Karpas-422 (cell line): Measurements from ENCODE around the gene HOOK2. TPM values are rescaled to one million over a fixed set of nuclear protein-coding genes. Genes with fewer than 3 reads are reported as not detected.
A peak's percentile ranks its signal among the peaks of the same experiment; 100 is the strongest.
"Not testable (repeated sequence)": the region's sequence is repeated elsewhere in the genome, so short reads cannot be mapped to it uniquely, and the experiment has no call there.

Experiments
- DNase-seq: peaks from one replicate; pipeline ENCODE4 v3.0.0-alpha.2; 2015
- H2AFZ ChIP-seq: fragments of 200-600 bp; sonication (generic); 2 replicates; pipeline ENCODE4 v1.6.1; 2014; ENCODE audit warnings: antibody characterized with exemption, low read length, mixed read lengths
- H3K27ac ChIP-seq: fragments of 200-600 bp; sonication (generic); 2 replicates; pipeline ENCODE4 v1.5.1; 2014; ENCODE audit warnings: mild to moderate bottlenecking, low read length, moderate library complexity
- H3K27me3 ChIP-seq: fragments of 200-600 bp; sonication (generic); 2 replicates; pipeline ENCODE4 v1.6.1; 2014; ENCODE audit warnings: low read length, mixed read lengths
- H3K36me3 ChIP-seq: fragments of 200-600 bp; sonication (generic); 2 replicates; pipeline ENCODE4 v1.6.1; 2014; ENCODE audit warnings: low read length, mixed read lengths; ENCODE audit not compliant: insufficient read depth
- H3K4me1 ChIP-seq: fragments of 200-600 bp; sonication (generic); 2 replicates; pipeline ENCODE4 v1.6.1; 2014; ENCODE audit warnings: mild to moderate bottlenecking, low read length, mixed read lengths
- H3K4me2 ChIP-seq: fragments of 200-600 bp; sonication (generic); 2 replicates; pipeline ENCODE4 v1.6.1; 2014; ENCODE audit warnings: low read length, low read depth, mild to moderate bottlenecking; ENCODE audit not compliant: poor library complexity, severe bottlenecking
- H3K4me3 ChIP-seq: fragments of 200-600 bp; sonication (generic); 2 replicates; pipeline ENCODE4 v1.5.1; 2014; ENCODE audit warnings: mild to moderate bottlenecking, antibody characterized with exemption, low read length, mixed read lengths
- H3K79me2 ChIP-seq: fragments of 200-600 bp; sonication (generic); 2 replicates; pipeline ENCODE4 v1.6.1; 2014; ENCODE audit warnings: mild to moderate bottlenecking, low read length, mixed read lengths
- H3K9ac ChIP-seq: fragments of 200-600 bp; sonication (generic); 2 replicates; pipeline ENCODE4 v1.6.0; 2014; ENCODE audit warnings: low read length
- H3K9me2 ChIP-seq: fragments of 200-600 bp; sonication (generic), shearing (Covaris generic); replicated peaks from 2 replicates; pipeline ENCODE4 v1.6.0; 2014; ENCODE audit warnings: mild to moderate bottlenecking, low read length, moderate library complexity; ENCODE audit not compliant: insufficient read depth
- H3K9me3 ChIP-seq: fragments of 300-700, 200-600 bp; sonication (generic); 2 replicates; pipeline ENCODE4 v1.6.1; 2014; ENCODE audit warnings: low read length, mixed read lengths
- H4K20me1 ChIP-seq: fragments of 200-600 bp; sonication (generic); 2 replicates; pipeline ENCODE4 v1.6.1; 2014; ENCODE audit warnings: mild to moderate bottlenecking, antibody characterized with exemption, low read length, low read depth; ENCODE audit not compliant: insufficient read depth
- total RNA-seq: library from RNA; depleted of rRNA; stranded (reverse); fragments of >200 nt; shearing (Covaris generic); gene quantifications from 2 replicates; pipeline ENCODE4 v1.2.3, GENCODE V29; 2014; ENCODE audit warnings: low replicate concordance

The HOOK2 gene
- total RNA-seq, 1 experiment from 2014 or later = 7.6 TPM

DNA sequence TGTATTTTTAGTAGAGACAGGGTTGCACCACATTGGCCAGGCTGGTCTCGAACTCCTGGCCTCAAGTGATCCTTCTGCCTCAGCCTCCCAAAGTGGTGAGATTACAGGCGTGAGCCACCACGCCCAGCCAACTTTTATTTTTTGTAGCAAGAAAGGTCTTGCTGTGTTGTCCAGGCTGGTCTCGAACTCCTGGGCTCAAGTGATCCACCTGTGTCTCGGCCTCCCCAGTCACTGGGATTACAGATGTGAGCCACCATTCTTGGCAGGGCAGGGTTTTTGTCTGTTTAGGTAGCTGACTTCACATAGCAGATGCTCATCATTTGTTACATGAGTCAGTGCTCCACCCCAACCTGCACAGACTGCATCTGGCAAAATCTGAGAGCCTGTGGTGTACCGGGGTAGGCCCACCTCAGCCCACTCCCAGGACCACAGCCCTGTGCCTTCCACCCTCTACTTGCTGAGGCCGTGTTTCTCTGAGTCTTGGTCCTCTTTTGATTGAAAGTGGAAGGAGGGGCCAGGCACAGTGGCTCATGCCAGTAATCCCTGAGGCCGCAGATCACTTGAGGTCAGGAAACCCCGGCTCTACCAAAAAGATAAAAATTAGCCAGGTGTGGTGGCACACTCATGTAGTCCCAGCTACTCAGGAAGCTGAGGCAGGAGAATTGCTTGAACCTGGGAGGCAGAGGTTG is 47.5 kb downstream of the HOOK2 start:
- no peak for DNase-seq
- no peaks in the 10 kb centered on the region for H3K27me3 ChIP-seq
- no peak overlapping the region for H3K9ac ChIP-seq
- H4K20me1 ChIP-seq = peaks cover 21% of the 10 kb centered on the region
- no peaks in the 10 kb centered on the region for H3K9me2 ChIP-seq
- no peaks in the 10 kb centered on the region for H3K9me3 ChIP-seq
- peaks cover 59% of the 10 kb centered on the region for H3K4me1 ChIP-seq
- peak overlapping the region; percentile 82; the same call in 1 of the 2 replicates for H3K27ac ChIP-seq
- no peak overlapping the region for H2AFZ ChIP-seq
- H3K79me2 ChIP-seq = peaks cover 40% of the 10 kb centered on the region
- H3K36me3 ChIP-seq = peaks cover 25% of the 10 kb centered on the region
- no peak overlapping the region for H3K4me3 ChIP-seq
- no peak overlapping the region for H3K4me2 ChIP-seq

DNA sequence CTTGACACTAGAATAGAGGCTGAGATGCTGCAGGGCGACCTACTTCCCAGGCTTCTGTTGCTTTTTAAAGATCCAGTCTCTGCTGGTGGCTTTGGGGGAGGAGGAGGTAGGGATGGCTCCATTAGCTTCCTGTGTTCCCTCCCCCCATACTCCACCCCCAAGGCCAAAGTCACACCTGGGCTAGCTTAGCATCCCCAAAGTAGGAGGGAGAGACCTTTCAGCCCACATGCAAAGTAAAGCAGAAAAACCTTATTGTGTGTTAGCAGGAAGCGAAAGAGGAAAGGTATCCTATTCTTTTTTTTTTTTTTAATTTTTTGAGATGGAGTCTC is 48.4 kb downstream of the HOOK2 start:
- Histone ChIP-seq H3K4me1 (peaks cover 50% of the 10 kb centered on the region), H3K9me3 (no peaks in the 10 kb centered on the region), H4K20me1 (peaks cover 13% of the 10 kb centered on the region; the same call in 1 of the 2 replicates), H3K27ac (peak overlapping the region; percentile 82), H3K27me3 (no peaks in the 10 kb centered on the region), H3K4me3 (no peak overlapping the region), H3K79me2 (peaks cover 37% of the 10 kb centered on the region), H3K4me2 (peak overlapping the region; percentile 13), H3K9me2 (no peaks in the 10 kb centered on the region), H2AFZ (no peak overlapping the region), H3K36me3 (peaks cover 22% of the 10 kb centered on the region), H3K9ac (peak overlapping the region; percentile 33; the same call in 1 of the 2 replicates)
- no peak for DNase-seq

DNA sequence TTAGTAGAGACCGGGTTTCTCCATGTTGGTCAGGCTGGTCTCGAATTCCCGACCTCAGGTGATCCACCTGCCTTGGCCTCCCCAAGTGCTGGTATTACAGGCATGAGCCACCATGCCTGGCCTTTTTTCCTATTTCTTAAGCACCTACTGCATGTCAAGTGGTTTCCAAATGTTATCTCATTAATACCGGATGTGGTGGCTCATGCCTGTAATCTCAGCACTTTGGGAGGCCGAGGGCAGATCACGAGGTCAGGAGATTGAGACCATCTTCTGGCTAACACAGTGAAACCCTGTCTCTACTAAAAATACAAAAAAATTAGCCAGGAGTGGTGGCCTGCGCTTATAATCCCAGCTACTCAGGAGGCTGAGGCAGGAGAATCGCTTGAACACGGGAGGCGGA is 49.7 kb downstream of the HOOK2 start:
- Histone ChIP-seq H3K79me2 (peaks cover 38% of the 10 kb centered on the region), H3K27ac (peak overlapping the region; percentile 82; the same call in 1 of the 2 replicates), H4K20me1 (peaks cover 12% of the 10 kb centered on the region; the same call in 1 of the 2 replicates), H3K4me1 (peaks cover 52% of the 10 kb centered on the region), H3K36me3 (peaks cover 23% of the 10 kb centered on the region)
- DNase-seq, H3K9me2 ChIP-seq, H3K4me2 ChIP-seq, H2AFZ ChIP-seq, H3K4me3 ChIP-seq, H3K27me3 ChIP-seq, H3K9ac ChIP-seq, H3K9me3 ChIP-seq: not testable (repeated sequence)

DNA sequence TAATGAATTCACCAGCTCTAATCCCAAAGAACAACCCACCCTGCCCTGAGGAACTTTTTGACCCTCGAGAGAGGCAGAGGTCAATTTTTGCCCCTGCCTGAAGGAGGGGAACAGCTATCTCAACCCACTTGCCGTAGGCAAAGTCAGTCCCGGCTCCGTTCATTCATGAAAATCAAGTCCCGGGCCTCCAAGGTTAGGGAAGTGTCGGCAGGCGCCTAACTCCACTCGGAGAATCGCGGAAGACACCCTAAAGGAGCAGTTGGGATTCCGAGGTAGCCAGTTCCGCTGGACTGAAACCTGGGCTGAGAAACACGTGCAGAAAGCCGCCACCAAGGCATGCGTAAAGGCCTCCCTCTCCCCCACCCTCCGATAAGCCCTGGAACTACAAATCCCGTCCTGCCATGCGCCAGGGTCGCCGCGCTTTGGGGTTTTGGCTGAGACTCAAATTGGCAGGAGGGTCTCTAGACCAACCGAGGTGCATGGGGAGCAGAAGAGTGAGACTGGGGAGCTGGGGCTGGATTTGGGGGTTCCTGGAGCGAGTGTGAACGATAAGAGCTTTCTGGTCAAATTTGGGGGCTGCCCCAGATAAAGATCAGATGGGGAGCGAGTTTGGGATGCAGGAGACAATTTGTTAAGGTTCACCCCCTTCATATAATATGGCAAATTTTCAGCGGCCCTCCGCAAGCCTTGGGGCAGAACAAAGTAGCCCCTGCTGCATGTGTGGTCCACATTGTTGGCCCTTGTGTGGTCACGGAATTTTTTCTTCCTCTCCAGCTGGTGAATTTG is 51.5 kb downstream of the HOOK2 start, which contains the start of gene TNPO2:
TSS of gene TNPO2 (minus strand) at position 292 of the 786 bp plus-strand sequence. CDS start 2,955 bp downstream, outside the sequence.
- Histone ChIP-seq H3K4me2 (peak within 1 kb of the TSS; percentile 87), H3K9ac (peak within 1 kb of the TSS; percentile 82), H4K20me1 (peaks cover 19% of the 10 kb centered on the region; the same call in 1 of the 2 replicates), H3K9me3 (no peaks in the 10 kb centered on the region), H3K79me2 (peaks cover 46% of the 10 kb centered on the region), H3K9me2 (no peaks in the 10 kb centered on the region), H3K27me3 (no peaks in the 10 kb centered on the region), H3K36me3 (peaks cover 19% of the 10 kb centered on the region), H2AFZ (peak within 1 kb of the TSS; percentile 45; the same call in 1 of the 2 replicates), H3K27ac (peak within 1 kb of the TSS; percentile 74), H3K4me1 (peaks cover 46% of the 10 kb centered on the region), H3K4me3 (peak within 1 kb of the TSS; percentile 98)
- peak; percentile 92 for DNase-seq

DNA sequence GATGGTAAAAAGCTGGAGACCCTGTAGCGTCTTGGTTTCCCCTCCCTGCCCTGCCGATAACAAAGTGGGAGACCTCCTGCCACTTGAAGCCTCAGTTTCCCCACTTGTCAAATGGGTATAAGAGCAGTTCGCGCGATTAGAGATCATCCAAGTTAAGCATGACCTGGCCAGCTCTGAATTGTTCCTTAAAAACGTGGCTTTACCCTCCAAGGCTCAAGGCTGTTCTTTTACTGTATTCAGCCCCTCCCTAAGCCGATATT is 52.0 kb downstream of the HOOK2 start:
- Histone ChIP-seq H3K4me3 (peak overlapping the region; percentile 98), H3K79me2 (peaks cover 52% of the 10 kb centered on the region), H3K4me1 (peaks cover 46% of the 10 kb centered on the region), H3K27me3 (no peaks in the 10 kb centered on the region), H3K4me2 (peak overlapping the region; percentile 87), H2AFZ (no peak overlapping the region), H4K20me1 (peaks cover 21% of the 10 kb centered on the region; the same call in 1 of the 2 replicates), H3K9me2 (no peaks in the 10 kb centered on the region), H3K9ac (peak overlapping the region; percentile 82), H3K27ac (peak overlapping the region; percentile 74), H3K9me3 (no peaks in the 10 kb centered on the region), H3K36me3 (peaks cover 19% of the 10 kb centered on the region)
- DNase-seq = peak; percentile 75

DNA sequence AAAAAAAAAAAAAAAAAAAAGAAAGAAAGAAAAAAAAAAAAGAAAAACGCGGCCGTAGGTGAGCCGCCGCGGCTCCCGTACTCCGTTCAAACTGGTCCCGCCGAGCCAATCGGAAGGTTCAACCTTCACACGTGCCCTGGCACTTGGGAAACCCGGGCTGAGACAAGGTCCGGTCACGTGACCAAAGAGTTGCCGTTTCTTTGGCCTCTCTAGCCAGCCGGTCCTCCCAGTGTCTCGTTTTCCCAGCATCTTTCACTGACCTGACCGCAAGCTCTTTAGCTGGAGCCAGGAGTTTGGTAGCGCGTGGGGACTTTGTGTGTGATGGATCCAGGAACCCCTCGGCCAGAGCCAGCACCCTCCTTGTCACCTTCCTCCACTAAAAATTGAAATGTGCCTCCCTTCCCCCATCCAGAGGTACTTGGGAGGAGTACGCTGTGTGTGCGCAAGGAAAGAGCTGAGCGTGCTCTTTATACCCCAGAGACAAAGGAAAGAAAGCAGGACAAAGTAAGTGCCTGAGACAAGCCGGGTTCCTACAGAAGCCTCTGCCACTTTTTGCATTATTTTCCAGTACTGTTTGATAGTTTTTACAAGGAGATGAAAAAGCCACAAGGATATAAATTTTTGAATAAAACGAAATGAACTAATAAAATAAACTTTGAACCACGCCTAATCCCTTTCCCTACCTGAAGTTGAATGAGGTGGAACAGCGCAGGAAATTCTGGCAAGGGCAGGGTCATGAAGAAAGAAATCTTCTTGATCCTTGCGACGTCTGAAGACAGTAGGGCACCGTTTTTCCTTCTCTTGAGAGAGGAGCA is 52.6 kb downstream of the HOOK2 start:
- peaks cover 53% of the 10 kb centered on the region for H3K79me2 ChIP-seq
- H3K27ac ChIP-seq = peak overlapping the region; percentile 82
- 0 out of 2 replicates have a peak overlapping the region, but pooled peaks have one; percentile 12 for H2AFZ ChIP-seq
- no peaks in the 10 kb centered on the region for H3K9me2 ChIP-seq
- no peaks in the 10 kb centered on the region for H3K9me3 ChIP-seq
- H3K4me3 ChIP-seq = peak overlapping the region; percentile 98
- peaks cover 16% of the 10 kb centered on the region; the same call in 1 of the 2 replicates for H3K36me3 ChIP-seq
- peak; percentile 99 for DNase-seq
- peaks cover 44% of the 10 kb centered on the region for H3K4me1 ChIP-seq
- no peaks in the 10 kb centered on the region for H3K27me3 ChIP-seq
- peak overlapping the region; percentile 98 for H3K9ac ChIP-seq
- peak overlapping the region; percentile 87 for H3K4me2 ChIP-seq
- H4K20me1 ChIP-seq = peaks cover 21% of the 10 kb centered on the region; the same call in 1 of the 2 replicates

DNA sequence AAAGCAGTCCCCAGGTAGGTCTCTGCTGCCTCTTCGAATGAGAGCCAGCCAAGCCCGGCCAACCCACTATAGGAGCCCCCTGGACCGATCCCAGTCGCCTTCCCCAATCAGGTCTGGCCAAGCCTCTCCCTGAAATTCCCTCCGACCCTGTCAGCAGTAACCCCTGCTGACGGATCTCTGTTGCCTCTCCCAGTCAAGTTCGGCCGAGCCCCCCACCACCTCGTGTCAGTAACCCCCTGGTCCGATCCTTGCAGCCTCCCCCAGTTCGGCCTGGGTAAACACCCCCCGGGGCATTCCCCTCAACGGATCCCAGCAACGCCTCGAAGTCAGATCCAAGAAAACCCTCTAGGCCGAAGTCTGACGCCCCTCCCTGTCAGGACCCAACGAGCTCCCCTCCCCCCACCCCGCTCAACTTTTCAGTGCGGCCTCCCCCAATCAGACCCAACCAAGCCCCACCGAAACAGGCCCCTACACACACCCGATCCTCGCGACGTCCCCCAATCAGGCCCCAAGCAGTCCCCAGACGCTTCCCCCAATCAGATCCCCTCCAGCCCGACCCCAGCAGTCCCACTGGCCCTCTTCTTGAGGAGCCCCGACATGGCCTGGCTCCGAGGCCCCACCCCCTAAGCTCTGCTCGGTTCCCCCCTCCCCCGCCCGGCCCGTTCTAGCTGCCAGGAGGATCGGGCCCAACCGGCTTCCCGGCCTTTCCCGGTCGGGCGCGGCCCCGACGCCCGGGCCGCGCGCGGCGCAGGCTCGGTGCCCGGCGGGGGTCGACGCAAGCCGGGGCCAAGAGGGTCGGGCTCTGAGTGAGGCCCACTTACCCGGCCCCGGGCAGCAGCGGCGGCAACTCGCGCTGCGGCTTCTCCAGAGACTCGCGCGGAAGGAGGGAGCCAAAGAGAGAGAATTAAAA is 53.4 kb downstream of the HOOK2 start:
- Histone ChIP-seq H3K27ac (peak overlapping the region; percentile 82), H3K4me2 (peak overlapping the region; percentile 87), H2AFZ (no peak overlapping the region), H3K9ac (peak overlapping the region; percentile 98), H3K4me3 (peak overlapping the region; percentile 98), H3K36me3 (peaks cover 17% of the 10 kb centered on the region; the same call in 1 of the 2 replicates), H4K20me1 (peaks cover 21% of the 10 kb centered on the region; the same call in 1 of the 2 replicates), H3K9me2 (no peaks in the 10 kb centered on the region), H3K27me3 (no peaks in the 10 kb centered on the region), H3K4me1 (peaks cover 38% of the 10 kb centered on the region), H3K9me3 (no peaks in the 10 kb centered on the region), H3K79me2 (peaks cover 59% of the 10 kb centered on the region)
- peak; percentile 85 for DNase-seq
